CD4-positive, alpha-beta T cell treated with Interferon gamma for 1 hour (primary cell): ENCODE results near the gene GFOD1.
"Not testable (repeated sequence)": the region's sequence is repeated elsewhere in the genome, so short reads cannot be mapped to it uniquely, and the experiment has no call there.

Experiments
- DNase-seq: peaks from one replicate; pipeline ENCODE4 v3.0.0-alpha.2; 2020

Gene GFOD1

GRCh38 chr6:13348334-13349113 is 138.9 kb downstream of the GFOD1 start:
- no peak for DNase-seq

GRCh38 chr6:13346245-13346644 is 141.2 kb downstream of the GFOD1 start:
- DNase-seq, result no peak

GRCh38 chr6:13342414-13343019 is 144.9 kb downstream of the GFOD1 start:
- no peak for DNase-seq

- DNase-seq, result peak; percentile 13
These were observed 147.4 kb downstream of the GFOD1 start for GRCh38 chr6:13339863-13340630.

GRCh38 chr6:13338038-13338437 is 149.4 kb downstream of the GFOD1 start:
- no peak for DNase-seq

GRCh38 chr6:13336553-13336952 is 150.8 kb downstream of the GFOD1 start:
- DNase-seq, result peak; percentile 53

- no peak for DNase-seq
These were observed 152.4 kb downstream of the GFOD1 start for GRCh38 chr6:13334953-13335352.

GRCh38 chr6:13332349-13332706 is 155.1 kb downstream of the GFOD1 start:
- no peak for DNase-seq

- no peak for DNase-seq
These were observed 155.7 kb downstream of the GFOD1 start for GRCh38 chr6:13331516-13332348.

GRCh38 chr6:13328875-13329183 is 158.6 kb downstream of the GFOD1 start:
- no peak for DNase-seq

- DNase-seq, result peak; percentile 93
These were observed 159.1 kb downstream of the GFOD1 start, which contains the start of gene TBC1D7 for GRCh38 chr6:13328076-13328874. Gene TBC1D7, minus strand, starts transcription at chr6:13328537. Its CDS starts 1,639 bp downstream, at chr6:13326898.

- DNase-seq, result no peak
These were observed 159.7 kb downstream of the GFOD1 start for GRCh38 chr6:13327691-13328075.

GRCh38 chr6:13326031-13326586 is 161.3 kb downstream of the GFOD1 start:
- DNase-seq, result not testable (repeated sequence)

GRCh38 chr6:13319891-13320564 is 167.4 kb downstream of the GFOD1 start:
- DNase-seq, result no peak

GRCh38 chr6:13318821-13319220 is 168.6 kb downstream of the GFOD1 start:
- no peak for DNase-seq

- no peak for DNase-seq
These were observed 171.5 kb downstream of the GFOD1 start for GRCh38 chr6:13315896-13316295.

- DNase-seq, result no peak
These were observed 172.6 kb downstream of the GFOD1 start for GRCh38 chr6:13314806-13315205.

GRCh38 chr6:13311155-13311554 is 176.2 kb downstream of the GFOD1 start:
- DNase-seq, result no peak

- DNase-seq, result no peak
These were observed 179.1 kb downstream of the GFOD1 start for GRCh38 chr6:13308332-13308731.
